ENCODE results near the gene CMSS1.
"Not testable (repeated sequence)": the region's sequence is repeated elsewhere in the genome, so short reads cannot be mapped to it uniquely, and the experiment has no call there.

Gene CMSS1

GRCh38 chr3:100197876-100198275, 380.2 kb downstream of the CMSS1 start:
- DNase-seq, result no peak

- no peak for DNase-seq
These were observed 381.1 kb downstream of the CMSS1 start for GRCh38 chr3:100198579-100199269.

- DNase-seq, result no peak
These were observed 387.5 kb downstream of the CMSS1 start for GRCh38 chr3:100205171-100205570.

- DNase-seq, result no peak
These were observed 389.0 kb downstream of the CMSS1 start for GRCh38 chr3:100206687-100207086.

- no peak for DNase-seq
These were observed 390.2 kb downstream of the CMSS1 start for GRCh38 chr3:100207886-100208285.

GRCh38 chr3:100209169-100209568, 391.5 kb downstream of the CMSS1 start:
- no peak for DNase-seq

GRCh38 chr3:100209948-100210771, 392.5 kb downstream of the CMSS1 start:
- no peak for DNase-seq

- DNase-seq, result no peak
These were observed 393.1 kb downstream of the CMSS1 start for GRCh38 chr3:100210772-100211135.

- DNase-seq, result no peak
These were observed 396.4 kb downstream of the CMSS1 start for GRCh38 chr3:100213891-100214573.

- DNase-seq, result no peak
These were observed 396.9 kb downstream of the CMSS1 start for GRCh38 chr3:100214574-100214964.

- no peak for DNase-seq
These were observed 399.1 kb downstream of the CMSS1 start for GRCh38 chr3:100216713-100217112.

- no peak for DNase-seq
These were observed 403.5 kb downstream of the CMSS1 start for GRCh38 chr3:100221159-100221558.

GRCh38 chr3:100225193-100225592, 407.5 kb downstream of the CMSS1 start:
- no peak for DNase-seq

- DNase-seq, result no peak
These were observed 408.2 kb downstream of the CMSS1 start for GRCh38 chr3:100225883-100226282.

- no peak for DNase-seq
These were observed 409.2 kb downstream of the CMSS1 start for GRCh38 chr3:100226712-100227429.

- no peak for DNase-seq
These were observed 409.9 kb downstream of the CMSS1 start for GRCh38 chr3:100227511-100227921.

GRCh38 chr3:100228247-100228646, 410.6 kb downstream of the CMSS1 start:
- DNase-seq, result no peak

GRCh38 chr3:100229188-100229587, 411.5 kb downstream of the CMSS1 start:
- DNase-seq, result not testable (repeated sequence)

GRCh38 chr3:100230710-100231109, 413.0 kb downstream of the CMSS1 start:
- DNase-seq, result no peak
